ENCODE results near the gene MAP2K5.
"Not testable (repeated sequence)": the region's sequence is repeated elsewhere in the genome, so short reads cannot be mapped to it uniquely, and the experiment has no call there.

The MAP2K5 gene

GRCh38 chr15:67606742-67607141, 64.2 kb downstream of the MAP2K5 start:
- no peak overlapping the region for H3K4me3 Mint-ChIP-seq
- no peaks in the 10 kb centered on the region for H3K9me3 Mint-ChIP-seq
- H3K4me1 Mint-ChIP-seq (ENCODE audit: low read depth): no peaks in the 10 kb centered on the region
- H3K27me3 Mint-ChIP-seq: no peaks in the 10 kb centered on the region
- H3K36me3 Mint-ChIP-seq (ENCODE audit: low read depth): peaks cover 36% of the 10 kb centered on the region
- H3K27ac Mint-ChIP-seq: no peak overlapping the region
- intact Hi-C loops (cut with micrococcal nuclease): no loop called here

GRCh38 chr15:67607329-67607728, 64.8 kb downstream of the MAP2K5 start:
- Mint-ChIP-seq H3K36me3 (ENCODE audit: low read depth) (peaks cover 35% of the 10 kb centered on the region), H3K4me3 (no peak overlapping the region), H3K4me1 (ENCODE audit: low read depth) (no peaks in the 10 kb centered on the region), H3K27me3 (no peaks in the 10 kb centered on the region), H3K27ac (no peak overlapping the region), H3K9me3 (no peaks in the 10 kb centered on the region)
- intact Hi-C loops (cut with micrococcal nuclease): no loop called here

- intact Hi-C loops (cut with micrococcal nuclease): no loop called here
- Mint-ChIP-seq H3K36me3 (ENCODE audit: low read depth) (peaks cover 28% of the 10 kb centered on the region), H3K27me3 (no peaks in the 10 kb centered on the region), H3K27ac (no peak overlapping the region), H3K9me3 (no peaks in the 10 kb centered on the region), H3K4me1 (ENCODE audit: low read depth) (no peaks in the 10 kb centered on the region), H3K4me3 (no peak overlapping the region)
Observed at GRCh38 chr15:67607959-67608637, 65.6 kb downstream of the MAP2K5 start.

GRCh38 chr15:67608638-67608959, 66.1 kb downstream of the MAP2K5 start:
- Mint-ChIP-seq H3K27me3 (no peaks in the 10 kb centered on the region), H3K4me1 (ENCODE audit: low read depth) (no peaks in the 10 kb centered on the region), H3K4me3 (no peak overlapping the region), H3K27ac (no peak overlapping the region), H3K9me3 (no peaks in the 10 kb centered on the region), H3K36me3 (ENCODE audit: low read depth) (peaks cover 25% of the 10 kb centered on the region)
- intact Hi-C loops (cut with micrococcal nuclease): no loop called here

- Mint-ChIP-seq H3K4me1 (ENCODE audit: low read depth) (no peaks in the 10 kb centered on the region), H3K9me3 (no peaks in the 10 kb centered on the region), H3K27me3 (no peaks in the 10 kb centered on the region), H3K4me3 (no peak overlapping the region), H3K27ac (no peak overlapping the region), H3K36me3 (ENCODE audit: low read depth) (peaks cover 20% of the 10 kb centered on the region)
- intact Hi-C loops (cut with micrococcal nuclease): no loop called here
Observed at GRCh38 chr15:67611370-67612369, 69.2 kb downstream of the MAP2K5 start.

DNA sequence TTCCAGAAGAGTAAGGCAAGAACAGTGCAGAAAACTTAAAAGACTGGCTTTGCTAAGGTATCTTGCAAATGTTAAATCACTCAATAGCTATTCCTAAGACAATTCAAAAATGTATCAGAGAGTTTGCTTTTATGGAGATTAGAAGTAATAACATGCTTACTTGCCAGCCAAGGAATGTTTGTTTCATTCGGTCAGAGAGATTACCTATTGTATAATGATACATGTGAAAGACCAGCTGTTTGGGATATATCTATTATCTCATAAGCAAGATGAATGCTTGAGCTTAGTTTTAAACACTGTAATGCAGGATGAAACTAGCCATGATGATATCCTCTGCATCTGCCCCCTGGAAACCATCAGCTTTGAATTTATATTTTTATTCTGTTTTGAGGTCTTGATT, 70.7 kb downstream of the MAP2K5 start:
- no peak overlapping the region for H3K4me3 Mint-ChIP-seq

DNA sequence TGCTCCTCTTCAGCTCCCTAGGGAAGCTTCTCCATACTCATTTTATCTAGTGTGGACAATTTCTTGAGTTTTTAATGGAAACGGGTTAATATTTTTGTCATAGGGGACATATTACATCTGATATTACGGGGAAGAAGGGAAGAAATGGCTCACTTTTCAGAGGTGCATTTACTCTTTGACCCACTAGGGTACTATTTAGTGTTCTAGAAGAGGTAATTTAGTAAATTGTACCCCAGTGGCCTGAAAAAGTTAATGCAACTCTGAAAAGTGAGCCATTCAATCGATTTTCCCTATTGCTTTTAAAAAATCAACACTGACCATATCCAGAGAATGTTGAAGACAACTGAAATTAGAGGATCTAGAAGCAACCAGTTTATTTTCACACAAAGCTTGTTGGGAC, 71.2 kb downstream of the MAP2K5 start:
- H3K9me3 Mint-ChIP-seq: no peaks in the 10 kb centered on the region

More for the DNA sequence above, 70.7 kb downstream of the MAP2K5 start:
- no peaks in the 10 kb centered on the region for H3K4me1 Mint-ChIP-seq (ENCODE audit: low read depth)
- peaks cover 20% of the 10 kb centered on the region for H3K36me3 Mint-ChIP-seq (ENCODE audit: low read depth)
- H3K27ac Mint-ChIP-seq: no peak overlapping the region
- no peaks in the 10 kb centered on the region for H3K9me3 Mint-ChIP-seq
- intact Hi-C loops (cut with micrococcal nuclease): no loop called here
- H3K27me3 Mint-ChIP-seq: no peaks in the 10 kb centered on the region

DNA sequence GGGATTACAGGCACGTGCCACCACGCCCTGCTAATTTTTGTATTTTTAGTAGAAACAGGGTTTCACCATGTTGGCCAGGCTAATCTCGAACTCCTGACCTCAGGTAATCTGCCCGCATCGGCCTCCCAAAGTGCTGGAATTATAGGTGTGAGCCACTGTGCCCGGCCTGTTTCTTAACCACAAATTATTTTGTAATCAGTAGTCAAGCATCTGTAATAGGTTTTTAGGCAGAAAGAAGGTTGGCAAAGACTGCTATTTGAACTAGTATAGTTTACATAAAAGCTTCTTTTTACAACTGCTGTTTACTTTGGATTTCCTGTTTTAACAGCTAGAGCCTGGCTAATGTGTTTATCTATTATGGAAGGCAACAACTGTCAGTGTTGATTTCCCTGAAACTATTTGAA, 72.6 kb downstream of the MAP2K5 start:
- H3K9me3 Mint-ChIP-seq; H3K4me1 Mint-ChIP-seq (ENCODE audit: low read depth); H3K27ac Mint-ChIP-seq; H3K4me3 Mint-ChIP-seq; intact Hi-C loops (cut with micrococcal nuclease); H3K27me3 Mint-ChIP-seq: not testable (repeated sequence)
- peaks cover 26% of the 10 kb centered on the region for H3K36me3 Mint-ChIP-seq (ENCODE audit: low read depth)

More for the DNA sequence above, 71.2 kb downstream of the MAP2K5 start:
- no peak overlapping the region for H3K27ac Mint-ChIP-seq
- H3K27me3 Mint-ChIP-seq: no peaks in the 10 kb centered on the region
- intact Hi-C loops (cut with micrococcal nuclease): no loop called here
- no peaks in the 10 kb centered on the region for H3K4me1 Mint-ChIP-seq (ENCODE audit: low read depth)
- no peak overlapping the region for H3K4me3 Mint-ChIP-seq
- peaks cover 20% of the 10 kb centered on the region for H3K36me3 Mint-ChIP-seq (ENCODE audit: low read depth)

DNA sequence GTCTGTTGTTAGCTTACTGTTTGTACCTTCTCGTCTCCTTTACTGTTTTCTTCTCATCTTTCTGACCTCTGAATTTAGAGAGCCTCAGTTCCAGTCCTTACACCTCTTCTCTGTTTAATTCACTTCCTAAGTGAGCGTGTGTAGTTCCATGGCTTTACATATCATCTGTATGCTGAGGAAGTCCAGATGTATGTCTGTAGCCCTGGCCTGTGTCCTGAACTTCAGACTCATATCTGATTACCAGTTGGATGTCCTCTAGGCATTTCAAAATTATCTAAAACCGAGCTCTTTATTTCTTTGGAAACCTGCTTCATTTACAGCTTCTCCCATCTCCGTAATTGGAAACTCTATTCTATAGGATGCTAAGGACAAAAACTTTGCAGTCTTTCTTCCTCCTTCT, 75.8 kb downstream of the MAP2K5 start:
- intact Hi-C loops (cut with micrococcal nuclease): no loop called here
- no peaks in the 10 kb centered on the region for H3K27me3 Mint-ChIP-seq
- H3K36me3 Mint-ChIP-seq (ENCODE audit: low read depth): peaks cover 29% of the 10 kb centered on the region
- no peak overlapping the region for H3K4me3 Mint-ChIP-seq
- no peak overlapping the region for H3K27ac Mint-ChIP-seq
- H3K9me3 Mint-ChIP-seq: no peaks in the 10 kb centered on the region
- no peaks in the 10 kb centered on the region for H3K4me1 Mint-ChIP-seq (ENCODE audit: low read depth)

GRCh38 chr15:67622110-67622509, 79.6 kb downstream of the MAP2K5 start:
- Mint-ChIP-seq H3K9me3 (no peaks in the 10 kb centered on the region), H3K27ac (no peak overlapping the region), H3K4me1 (ENCODE audit: low read depth) (no peaks in the 10 kb centered on the region), H3K27me3 (no peaks in the 10 kb centered on the region), H3K36me3 (ENCODE audit: low read depth) (peaks cover 42% of the 10 kb centered on the region), H3K4me3 (no peak overlapping the region)
- intact Hi-C loops (cut with micrococcal nuclease): no loop called here

GRCh38 chr15:67632261-67632660, 89.8 kb downstream of the MAP2K5 start:
- no peak overlapping the region for H3K27ac Mint-ChIP-seq
- H3K9me3 Mint-ChIP-seq: no peaks in the 10 kb centered on the region
- peaks cover 58% of the 10 kb centered on the region for H3K36me3 Mint-ChIP-seq (ENCODE audit: low read depth)
- H3K4me1 Mint-ChIP-seq (ENCODE audit: low read depth): no peaks in the 10 kb centered on the region
- intact Hi-C loops (cut with micrococcal nuclease): no loop called here
- H3K4me3 Mint-ChIP-seq: no peak overlapping the region
- no peaks in the 10 kb centered on the region for H3K27me3 Mint-ChIP-seq

DNA sequence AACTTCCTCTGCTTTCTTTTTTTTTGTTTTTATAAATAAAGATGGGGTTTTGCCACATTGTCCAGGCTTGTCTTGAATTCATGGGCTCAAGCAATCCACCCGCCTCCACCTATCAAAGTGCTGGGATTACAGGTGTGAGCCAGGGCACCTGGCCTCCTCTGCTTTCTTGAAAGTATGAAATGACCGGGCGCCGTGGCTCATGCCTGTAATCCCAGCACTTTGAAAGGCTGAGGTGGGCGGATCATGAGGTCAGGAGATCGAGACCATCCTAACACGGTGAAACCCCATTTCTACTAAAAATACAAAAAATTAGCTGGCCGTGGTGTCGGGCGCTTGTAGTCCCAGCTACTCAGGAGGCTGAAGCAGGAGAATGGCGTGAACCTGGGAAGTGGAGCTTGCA, 93.4 kb downstream of the MAP2K5 start:
- H3K4me3 Mint-ChIP-seq; H3K27ac Mint-ChIP-seq; H3K27me3 Mint-ChIP-seq; H3K9me3 Mint-ChIP-seq; H3K4me1 Mint-ChIP-seq (ENCODE audit: low read depth); intact Hi-C loops (cut with micrococcal nuclease): not testable (repeated sequence)
- peaks cover 78% of the 10 kb centered on the region for H3K36me3 Mint-ChIP-seq (ENCODE audit: low read depth)

GRCh38 chr15:67639591-67639990, 97.1 kb downstream of the MAP2K5 start:
- Mint-ChIP-seq H3K9me3 (no peaks in the 10 kb centered on the region), H3K27me3 (no peaks in the 10 kb centered on the region), H3K4me3 (no peak overlapping the region), H3K27ac (no peak overlapping the region), H3K36me3 (ENCODE audit: low read depth) (peaks cover 79% of the 10 kb centered on the region), H3K4me1 (ENCODE audit: low read depth) (no peaks in the 10 kb centered on the region)
- intact Hi-C loops (cut with micrococcal nuclease): no loop called here

DNA sequence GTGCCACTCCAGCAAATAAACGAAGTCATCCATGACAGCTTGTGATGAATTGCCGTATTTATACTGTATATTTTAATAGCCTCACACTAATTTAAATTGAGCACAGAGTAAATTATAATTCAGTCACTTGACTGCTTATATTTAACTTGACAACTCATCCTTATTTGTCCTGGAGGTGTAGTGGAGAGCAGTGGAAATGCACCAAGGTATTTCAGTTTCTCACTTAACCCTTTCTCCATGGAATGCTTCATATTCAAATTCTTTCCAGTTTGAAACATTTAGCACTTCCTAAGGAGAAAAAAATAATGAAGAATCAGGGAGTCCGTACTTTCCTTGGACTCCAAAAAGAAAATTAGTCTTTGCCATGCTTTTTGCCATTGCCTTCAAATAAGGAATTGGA, 99.0 kb downstream of the MAP2K5 start:
- peaks cover 64% of the 10 kb centered on the region for H3K36me3 Mint-ChIP-seq (ENCODE audit: low read depth)
- H3K4me3 Mint-ChIP-seq: no peak overlapping the region
- H3K27me3 Mint-ChIP-seq: no peaks in the 10 kb centered on the region
- H3K4me1 Mint-ChIP-seq (ENCODE audit: low read depth): no peaks in the 10 kb centered on the region
- H3K27ac Mint-ChIP-seq: no peak overlapping the region
- H3K9me3 Mint-ChIP-seq: no peaks in the 10 kb centered on the region
- intact Hi-C loops (cut with micrococcal nuclease): no loop called here

Measured in dendritic cell treated with granulocyte-macrophage colony-stimulating factor and Interleukin-4, amounts not matched to agents 40 ng/mL and 50 ng/mL, for 4 days (primary cell).